ENCODE measurements around the gene ZNF618. TPM values are rescaled to one million over a fixed set of nuclear protein-coding genes. Genes with fewer than 3 reads are reported as not detected.

ZNF618 gene
- polyA plus RNA-seq, 4 donors = 0.22 to 5.5 (median 1.9) TPM

DNA sequence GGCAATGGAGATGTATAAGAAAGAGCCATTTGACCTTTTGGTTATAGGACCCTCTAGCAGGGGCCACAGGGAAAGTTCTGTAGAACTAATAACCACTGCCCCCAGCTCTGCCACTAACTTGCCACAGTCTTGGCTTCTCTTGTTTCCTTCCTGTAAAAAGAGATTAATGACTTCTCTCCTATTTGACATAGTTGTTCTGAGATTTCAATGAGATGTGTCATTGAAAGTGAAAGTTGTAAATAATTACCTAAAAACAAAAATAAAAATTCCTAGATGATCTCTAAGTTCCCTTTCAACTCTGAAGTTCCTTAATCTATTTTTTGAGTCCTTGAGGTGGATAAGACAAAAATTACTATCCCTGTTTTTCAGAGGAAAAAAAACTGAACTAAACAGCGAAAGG is 224.4 kb downstream of the ZNF618 start:
- DNase-seq (no peak), FAIRE-seq (no peak)
- H3K27me3 ChIP-seq (ENCODE audit: control insufficient read depth in 3 of 3, insufficient read depth in 3 of 3, low read length in 3 of 3) = peaks cover 0 to 3% (median 0%) of the 10 kb centered on the region in 3 donors
- peaks cover 0 to 33% (median 2%) of the 10 kb centered on the region in 3 donors for H3K4me1 ChIP-seq (ENCODE audit: control insufficient read depth in 3 of 3, insufficient read depth in 2 of 3, low read depth in 1 of 3, low read length in 2 of 3)
- 88 to 97% (median 88%) methylated on average over 1 of the region's 1 CpG for WGBS, 3 donors
- H3K36me3 ChIP-seq (ENCODE audit: control insufficient read depth in 3 of 3, insufficient read depth in 2 of 3, low read depth in 1 of 3, low read length in 3 of 3) = peaks cover 0 to 21% (median 0%) of the 10 kb centered on the region in 3 donors
- peaks cover 0 to 12% of the 10 kb centered on the region in 2 donors for H3K9me3 ChIP-seq (ENCODE audit: control insufficient read depth in 2 of 2, insufficient read depth in 1 of 2, low read depth in 1 of 2, low read length in 1 of 2)
- peak overlapping the region in 1 of 3 donors; percentile 99 for H3K27ac ChIP-seq (ENCODE audit: low read depth in 1 of 3, low read length in 2 of 3)
- no peak overlapping the region for H3K4me3 ChIP-seq (ENCODE audit: low read depth in 1 of 3, low read length in 3 of 3)

GRCh38 chr9:114102484-114102883 is 226.4 kb downstream of the ZNF618 start:
- Histone ChIP-seq H3K36me3 (ENCODE audit: control insufficient read depth in 3 of 3, insufficient read depth in 2 of 3, low read depth in 1 of 3, low read length in 3 of 3) (peaks cover 0 to 1% (median 0%) of the 10 kb centered on the region in 3 donors), H3K4me3 (ENCODE audit: low read depth in 1 of 3, low read length in 3 of 3) (no peak overlapping the region), H3K27me3 (ENCODE audit: control insufficient read depth in 3 of 3, insufficient read depth in 3 of 3, low read length in 3 of 3) (peaks cover 0 to 3% (median 0%) of the 10 kb centered on the region in 3 donors), H3K9me3 (ENCODE audit: control insufficient read depth in 2 of 2, insufficient read depth in 1 of 2, low read depth in 1 of 2, low read length in 1 of 2) (peaks cover 0 to 12% of the 10 kb centered on the region in 2 donors), H3K27ac (ENCODE audit: low read depth in 1 of 3, low read length in 2 of 3) (no peak overlapping the region), H3K4me1 (ENCODE audit: control insufficient read depth in 3 of 3, insufficient read depth in 2 of 3, low read depth in 1 of 3, low read length in 2 of 3) (peaks cover 0 to 14% (median 2%) of the 10 kb centered on the region in 3 donors)
- DNase-seq (no peak), FAIRE-seq (no peak)

DNA sequence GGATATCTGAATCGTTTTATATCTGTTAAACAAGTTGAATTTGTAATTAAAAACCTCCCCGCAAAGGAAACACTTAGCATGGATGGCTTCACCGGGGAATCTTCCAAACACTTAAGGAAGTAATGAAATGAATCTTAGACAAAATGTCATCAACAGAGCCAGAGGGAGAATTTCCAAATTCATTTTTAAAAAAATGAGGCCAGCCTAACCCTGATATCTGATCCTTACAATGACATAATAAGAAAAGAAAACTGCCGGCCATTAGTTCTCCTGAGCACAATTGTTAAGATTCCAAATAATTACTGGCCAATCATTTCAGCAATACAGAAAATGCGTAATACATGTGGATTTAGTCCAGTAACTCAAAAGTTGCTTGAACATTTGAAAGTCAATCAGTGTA is 229.1 kb downstream of the ZNF618 start:
- no peaks in the 10 kb centered on the region for H3K36me3 ChIP-seq (ENCODE audit: control insufficient read depth in 3 of 3, insufficient read depth in 2 of 3, low read depth in 1 of 3, low read length in 3 of 3)
- no peak for FAIRE-seq

More for the DNA sequence above, 229.1 kb downstream of the ZNF618 start:
- Histone ChIP-seq H3K27me3 (ENCODE audit: control insufficient read depth in 3 of 3, insufficient read depth in 3 of 3, low read length in 3 of 3) (no peaks in the 10 kb centered on the region), H3K4me1 (ENCODE audit: control insufficient read depth in 3 of 3, insufficient read depth in 2 of 3, low read depth in 1 of 3, low read length in 2 of 3) (peaks cover 0 to 5% (median 0%) of the 10 kb centered on the region in 3 donors), H3K9me3 (ENCODE audit: control insufficient read depth in 2 of 2, insufficient read depth in 1 of 2, low read depth in 1 of 2, low read length in 1 of 2) (peaks cover 0 to 12% of the 10 kb centered on the region in 2 donors), H3K4me3 (ENCODE audit: low read depth in 1 of 3, low read length in 3 of 3) (no peak overlapping the region), H3K27ac (ENCODE audit: low read depth in 1 of 3, low read length in 2 of 3) (no peak overlapping the region)
- no peak for DNase-seq
- WGBS, 3 donors = 67 to 82% (median 79%) methylated on average over 5 of the region's 5 CpGs

Other genes starting within 250 kb of the ZNF618 start
- gene AMBP, start 202.0 kb downstream of the ZNF618 start, polyA plus RNA-seq = 1 to 10 TPM in 3 of 4 donors, under 1 TPM in 1; 0.81 to 1.9 (median 1.8) TPM
- 100 to 1,000 TPM in 2 of 4 donors, 10 to 100 TPM in 2; 14.3 to 151 (median 105) TPM for gene KIF12, start 223.0 kb downstream of the ZNF618 start, polyA plus RNA-seq